ENCODE results near the gene SAFB. TPM values are rescaled to one million over a fixed set of nuclear protein-coding genes. Genes with fewer than 3 reads are reported as not detected.

Gene SAFB
- 22.2 and 25.0 TPM in 2 replicates for total RNA-seq (2014; rRNA removed; shearing (Covaris generic))
- polyA plus RNA-seq (2014; cell fraction: nucleus; rRNA removed): 18.5 and 28.3 TPM in 2 replicates

GRCh38 chr19:5622465-5623396 lies at the start of gene SAFB, which contains the start of gene SAFB2:
Gene SAFB (plus strand): TSS chr19:5623083. CDS start chr19:5623206, 123 bp downstream.
Gene SAFB2 (minus strand): TSS chr19:5622776. CDS start chr19:5622715, 61 bp downstream.
- peak; percentile 98 for DNase-seq (ENCODE audit: extremely low read depth, low read depth)

DNA sequence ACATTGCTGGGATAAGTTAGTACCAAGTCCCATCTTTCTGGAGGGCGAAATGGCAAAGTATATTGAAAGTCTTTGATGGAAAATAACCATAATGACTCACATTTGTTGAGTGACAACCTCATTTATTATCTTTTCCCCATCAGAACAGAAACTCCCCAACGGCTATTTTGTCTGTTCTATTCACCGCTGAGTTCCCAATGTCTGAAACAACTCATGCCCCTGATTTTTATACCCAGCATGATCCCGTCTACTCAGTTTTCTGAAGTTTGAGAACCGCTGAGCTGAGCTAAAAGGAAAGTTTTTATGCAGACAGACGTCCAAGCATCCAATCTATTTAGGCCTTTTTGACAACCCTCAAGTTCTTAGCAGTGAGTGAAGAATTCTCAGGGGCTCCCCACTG lies 47.3 kb upstream of the SAFB start:
- no peak for DNase-seq (ENCODE audit: extremely low read depth, low read depth)

GRCh38 chr19:5578097-5578846 lies 44.6 kb upstream of the SAFB start:
- DNase-seq (ENCODE audit: extremely low read depth, low read depth): peak; percentile 21

- no peak for DNase-seq (ENCODE audit: extremely low read depth, low read depth)
Observed at GRCh38 chr19:5579286-5579685, 43.6 kb upstream of the SAFB start.

- no peak for DNase-seq (ENCODE audit: extremely low read depth, low read depth)
Observed at GRCh38 chr19:5579697-5580096, 43.2 kb upstream of the SAFB start.

DNA sequence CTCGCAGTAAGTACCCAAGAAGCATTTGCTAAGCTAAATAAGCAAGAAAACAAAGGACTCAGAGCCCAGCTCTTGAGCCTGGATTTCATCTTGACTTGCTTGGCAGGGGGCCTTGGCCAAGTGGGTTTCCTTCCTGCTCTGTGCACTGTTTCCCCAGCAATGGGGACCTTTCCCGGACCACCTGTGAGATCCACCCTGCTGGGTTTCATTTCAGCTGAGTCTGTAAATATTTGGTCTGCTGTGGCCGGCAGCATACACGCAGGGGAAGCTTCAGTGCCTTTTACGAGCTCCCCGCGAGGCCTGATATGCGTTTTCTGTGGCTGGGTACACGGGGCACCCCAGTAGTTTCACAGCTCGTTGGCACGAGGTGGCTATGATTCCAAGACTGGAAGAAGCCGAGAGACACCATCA lies 42.7 kb upstream of the SAFB start:
- no peak for DNase-seq (ENCODE audit: extremely low read depth, low read depth)

DNA sequence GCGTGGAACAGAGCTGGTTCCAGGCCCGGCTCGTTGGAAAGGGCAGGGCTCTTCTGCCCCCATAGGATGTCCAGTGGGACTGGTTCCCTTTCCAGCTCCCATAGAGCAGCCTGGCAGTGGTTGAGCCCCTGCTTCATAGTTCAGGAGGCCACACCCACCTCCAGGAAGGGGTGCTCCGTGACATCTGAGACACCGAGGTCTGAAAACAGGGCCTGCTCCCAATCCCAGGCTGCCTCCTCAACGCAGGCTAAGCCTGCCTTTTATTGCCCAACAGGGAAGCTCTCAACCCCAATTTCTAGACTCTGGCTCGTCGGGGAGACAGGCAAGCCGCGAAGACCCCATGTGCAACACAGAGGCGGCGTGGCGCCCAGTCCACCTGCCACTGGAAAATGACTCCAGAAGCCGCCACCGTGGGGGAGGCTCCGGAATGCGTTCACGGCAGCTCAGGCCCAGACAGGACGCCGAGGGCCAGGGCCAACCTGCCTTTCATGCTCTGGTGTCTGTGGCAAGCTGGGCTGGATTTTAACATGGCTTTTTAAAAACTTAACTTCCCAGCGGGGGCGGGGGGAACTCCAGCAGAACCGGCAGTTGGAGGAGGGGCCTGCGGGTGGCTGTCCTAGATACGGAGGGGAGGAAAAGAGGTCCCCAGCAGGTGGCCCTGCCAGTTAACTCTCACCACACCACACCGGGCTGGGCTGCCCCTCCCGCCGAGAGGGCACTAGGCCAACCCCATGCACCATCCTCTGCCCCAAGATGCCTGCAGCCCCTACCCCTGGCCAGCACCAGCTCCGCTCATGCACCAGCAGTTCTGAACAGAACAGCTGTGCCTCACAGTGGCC lies 37.2 kb upstream of the SAFB start:
- no peak for DNase-seq (ENCODE audit: extremely low read depth, low read depth)

GRCh38 chr19:5586300-5587070 lies 36.4 kb upstream of the SAFB start:
- no peak for DNase-seq (ENCODE audit: extremely low read depth, low read depth)

DNA sequence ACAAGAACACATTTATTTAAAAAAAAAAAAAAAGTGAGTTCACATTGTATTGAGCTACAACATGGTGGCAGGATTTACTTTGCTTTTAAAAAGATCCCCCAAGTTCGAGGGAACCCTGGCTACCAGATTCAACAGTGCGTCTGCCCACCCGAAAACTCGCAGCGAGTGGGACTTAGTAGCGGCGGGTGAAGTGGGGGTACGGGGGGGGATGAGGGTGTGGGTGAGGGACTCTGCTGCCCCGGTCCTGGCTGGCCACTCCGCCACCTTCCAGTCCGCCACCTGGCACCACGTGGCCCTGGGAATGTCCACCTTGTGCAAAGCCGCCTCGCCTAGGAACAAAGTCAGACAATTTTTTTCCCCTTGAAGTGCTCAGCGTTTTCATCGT lies 35.8 kb upstream of the SAFB start:
- DNase-seq (ENCODE audit: extremely low read depth, low read depth): no peak

DNA sequence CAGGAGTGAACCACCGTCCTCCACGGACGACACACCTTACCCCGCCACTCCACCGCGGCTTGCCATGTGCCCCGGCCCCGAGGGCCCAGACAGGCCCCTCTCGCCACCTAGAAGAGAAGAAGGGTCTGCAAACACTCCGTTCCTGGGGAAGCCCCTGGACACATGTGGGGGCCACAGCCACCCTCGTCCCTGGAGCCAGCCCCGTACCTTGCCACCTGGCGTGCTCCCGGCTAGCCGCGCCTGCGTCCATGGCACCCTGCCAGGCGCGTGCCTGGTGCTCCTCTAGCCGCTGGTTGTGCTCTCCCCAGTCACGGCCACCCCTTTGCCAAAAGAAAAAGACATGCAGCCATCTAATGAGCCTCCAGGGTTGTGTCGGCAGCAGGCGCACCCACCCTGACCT lies 35.2 kb upstream of the SAFB start:
- no peak for DNase-seq (ENCODE audit: extremely low read depth, low read depth)

- no peak for DNase-seq (ENCODE audit: extremely low read depth, low read depth)
Observed at GRCh38 chr19:5588441-5588840, 34.4 kb upstream of the SAFB start.

DNA sequence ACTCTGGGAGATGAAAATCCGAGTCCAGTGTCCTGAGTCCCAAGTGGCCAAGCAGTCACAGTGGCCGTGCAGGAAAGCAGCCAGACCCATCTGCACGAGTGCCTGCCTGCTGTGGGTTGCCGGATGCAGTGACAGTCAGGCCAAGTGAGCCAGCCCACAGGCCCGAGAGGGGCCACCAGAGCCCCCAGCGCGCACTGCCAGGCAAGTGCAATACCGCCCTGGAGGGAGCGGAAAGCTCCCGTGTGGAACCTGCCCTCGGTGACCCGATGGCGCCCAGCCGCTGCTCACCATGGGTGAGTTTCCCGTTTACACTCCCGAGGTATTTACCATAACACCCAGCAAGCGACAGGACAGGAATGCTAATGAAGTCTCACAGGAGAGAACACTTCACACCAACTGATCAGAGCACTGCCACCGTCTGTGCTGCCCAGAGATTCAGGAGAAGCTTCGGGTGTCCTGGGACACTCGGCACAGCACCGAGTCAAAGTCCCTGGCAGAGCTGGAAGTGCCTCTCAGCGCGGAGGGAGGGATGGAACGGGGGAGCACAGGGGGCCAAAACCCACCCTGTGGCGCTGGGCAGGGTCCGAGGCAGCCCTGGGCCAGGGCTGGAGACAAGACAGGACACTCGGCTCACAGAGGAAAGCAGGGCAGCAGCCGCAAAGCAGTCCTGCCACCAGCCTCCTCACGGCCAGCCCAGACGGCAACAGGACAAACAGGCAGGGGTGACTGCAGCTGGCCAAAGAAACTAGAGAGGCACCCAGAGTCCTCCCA lies 33.8 kb upstream of the SAFB start:
- DNase-seq (ENCODE audit: extremely low read depth, low read depth): no peak

- DNase-seq (ENCODE audit: extremely low read depth, low read depth): no peak
Observed at GRCh38 chr19:5590151-5590864, 32.6 kb upstream of the SAFB start.

GRCh38 chr19:5590865-5591154 lies 32.1 kb upstream of the SAFB start:
- no peak for DNase-seq (ENCODE audit: extremely low read depth, low read depth)

GRCh38 chr19:5591476-5591875 lies 31.4 kb upstream of the SAFB start:
- no peak for DNase-seq (ENCODE audit: extremely low read depth, low read depth)

DNA sequence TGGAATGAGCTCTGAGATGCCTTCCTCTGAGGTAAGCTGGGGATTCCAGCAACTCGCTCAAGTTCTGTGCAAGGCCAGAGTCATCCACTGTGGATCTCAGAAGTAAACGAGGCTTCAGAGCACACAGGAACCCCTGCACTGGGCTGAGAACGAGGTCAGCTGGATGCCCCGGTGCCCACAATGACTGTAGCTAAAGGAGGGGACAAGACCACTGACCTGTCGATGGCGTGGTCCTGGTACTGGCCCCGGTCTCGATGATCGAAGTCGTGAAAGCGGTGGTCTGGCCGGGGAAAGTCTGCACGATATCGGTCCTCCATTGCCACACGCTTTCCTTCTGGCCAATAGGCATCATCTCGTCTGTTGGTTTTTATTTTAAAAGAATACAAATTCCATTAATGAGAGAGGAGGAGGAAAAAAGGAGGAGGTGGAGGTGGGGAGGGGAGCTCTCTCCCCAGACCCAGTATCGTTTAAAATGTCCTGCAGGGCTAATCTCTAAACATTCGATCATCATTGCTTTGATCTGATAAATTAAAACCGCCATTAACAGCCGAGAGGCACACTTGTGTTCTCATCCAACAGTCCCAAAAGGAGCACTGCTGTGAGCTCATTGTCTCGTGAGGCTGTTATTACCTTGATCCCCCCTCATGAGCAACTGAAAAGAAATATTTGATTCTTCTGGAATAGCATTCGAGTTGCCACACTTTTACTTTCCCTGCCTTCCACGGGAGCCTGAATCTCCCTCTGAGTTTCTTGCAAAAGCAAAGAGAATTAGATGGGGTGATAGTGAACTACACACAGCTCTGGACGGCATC lies 30.1 kb upstream of the SAFB start:
- no peak for DNase-seq (ENCODE audit: extremely low read depth, low read depth)

DNA sequence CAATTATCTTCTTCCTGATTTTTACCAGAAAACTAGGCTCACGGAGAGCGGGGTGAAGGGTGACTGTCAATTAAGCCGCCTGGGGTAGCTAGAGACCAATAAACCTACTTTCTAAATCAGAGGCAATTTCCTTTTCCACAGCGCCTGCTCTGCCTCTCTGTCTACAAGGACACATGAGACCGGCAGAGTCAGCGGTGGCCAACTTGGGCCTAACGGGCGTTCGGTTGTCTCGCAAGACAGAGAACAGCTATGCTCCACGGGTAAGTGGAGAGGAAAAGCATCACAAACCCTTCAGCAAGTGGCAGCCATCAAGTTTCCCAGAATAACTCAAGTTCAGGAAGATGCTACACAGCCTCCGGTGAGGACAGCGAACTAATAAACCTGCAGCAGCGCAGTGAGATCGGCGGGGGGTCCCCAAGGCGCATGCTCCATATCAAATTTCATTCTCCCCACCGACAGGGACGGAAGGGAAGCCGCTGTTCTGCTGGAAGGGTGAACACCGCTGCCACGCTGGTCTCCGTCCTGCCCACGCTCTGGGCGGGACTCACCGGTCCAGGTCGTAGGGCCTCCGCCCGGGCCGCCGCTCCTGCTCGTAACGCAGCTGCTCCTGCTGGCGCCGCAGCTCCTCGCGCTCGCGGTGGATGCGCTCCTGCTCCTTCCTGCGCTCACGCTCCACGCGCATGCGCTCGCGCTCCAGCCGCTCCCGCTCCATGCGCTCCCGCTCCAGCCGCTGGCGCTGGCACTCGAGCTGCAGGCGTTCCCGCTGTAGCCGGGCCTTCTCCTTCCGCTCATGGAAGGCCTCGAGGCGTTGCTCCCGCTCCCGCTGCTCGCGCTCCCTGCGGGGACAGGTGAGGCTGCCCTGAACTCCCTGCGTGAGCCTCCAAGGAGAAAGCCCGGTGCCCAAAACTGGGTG lies 29.3 kb upstream of the SAFB start:
- no peak for DNase-seq (ENCODE audit: extremely low read depth, low read depth)

Data from NCI-H460 (cell line).